Stimulated activated CD8-positive, alpha-beta memory T cell treated with anti-CD3 and anti-CD28 coated beads, Interleukin-4, amount 100 ng/mL, for 48 hours (primary cell): Measurements from ENCODE around the gene AADAC.
"Not testable (repeated sequence)": the region's sequence is repeated elsewhere in the genome, so short reads cannot be mapped to it uniquely, and the experiment has no call there.

ENCODE experiments used
- DNase-seq: peaks from one replicate; pipeline ENCODE4 v3.0.0-alpha.2; 2020

Gene AADAC

DNA sequence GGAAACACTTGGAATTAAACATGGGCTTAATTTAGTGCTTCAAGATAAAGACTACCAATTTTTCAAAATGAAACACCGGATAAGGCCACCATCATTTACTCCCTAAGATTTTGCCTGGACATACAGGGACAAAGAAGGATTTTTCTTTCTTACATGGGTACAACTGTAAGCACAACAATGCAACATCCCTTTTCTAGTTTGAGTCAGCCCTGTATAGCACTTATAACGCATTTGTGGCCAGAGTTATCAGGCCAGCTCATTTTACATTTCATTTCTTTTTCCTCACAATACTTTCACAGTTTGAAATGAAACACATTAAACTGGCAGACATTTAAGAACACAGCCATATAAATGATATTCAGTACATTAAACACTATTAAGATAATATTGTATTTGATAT lies 49.7 kb downstream of the AADAC start:
- no peak for DNase-seq

DNA sequence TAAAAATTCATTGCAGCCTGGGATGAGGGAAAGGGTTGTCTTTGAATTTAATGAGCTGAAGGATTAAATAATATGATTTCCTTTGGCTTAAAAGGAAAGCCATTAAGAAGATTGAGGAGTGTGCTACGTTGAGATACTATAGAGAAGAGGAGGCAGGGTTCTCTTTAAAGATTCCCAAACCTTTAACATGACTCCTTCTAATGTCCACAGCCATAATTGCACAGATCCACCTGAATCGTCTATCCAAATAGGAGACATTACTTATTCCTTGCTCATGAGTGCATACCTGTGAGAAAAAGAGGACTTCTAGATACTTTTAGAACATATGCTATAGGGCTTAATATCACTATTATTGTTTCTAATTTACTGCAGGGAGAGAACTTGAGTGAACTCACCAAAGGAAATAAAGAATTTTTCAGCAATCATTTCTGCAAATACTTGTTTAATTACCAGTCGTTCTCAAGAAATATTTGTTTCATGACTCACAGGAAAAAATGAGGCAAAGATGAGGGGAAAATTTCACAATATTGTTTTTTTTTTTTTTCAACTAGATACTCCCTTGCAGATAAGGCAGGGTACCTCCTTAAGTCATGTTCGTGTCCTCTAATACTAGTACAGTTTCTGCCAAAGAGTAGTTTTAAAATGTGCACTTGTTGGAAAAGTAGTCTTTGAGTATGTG lies 50.6 kb downstream of the AADAC start:
- no peak for DNase-seq

DNA sequence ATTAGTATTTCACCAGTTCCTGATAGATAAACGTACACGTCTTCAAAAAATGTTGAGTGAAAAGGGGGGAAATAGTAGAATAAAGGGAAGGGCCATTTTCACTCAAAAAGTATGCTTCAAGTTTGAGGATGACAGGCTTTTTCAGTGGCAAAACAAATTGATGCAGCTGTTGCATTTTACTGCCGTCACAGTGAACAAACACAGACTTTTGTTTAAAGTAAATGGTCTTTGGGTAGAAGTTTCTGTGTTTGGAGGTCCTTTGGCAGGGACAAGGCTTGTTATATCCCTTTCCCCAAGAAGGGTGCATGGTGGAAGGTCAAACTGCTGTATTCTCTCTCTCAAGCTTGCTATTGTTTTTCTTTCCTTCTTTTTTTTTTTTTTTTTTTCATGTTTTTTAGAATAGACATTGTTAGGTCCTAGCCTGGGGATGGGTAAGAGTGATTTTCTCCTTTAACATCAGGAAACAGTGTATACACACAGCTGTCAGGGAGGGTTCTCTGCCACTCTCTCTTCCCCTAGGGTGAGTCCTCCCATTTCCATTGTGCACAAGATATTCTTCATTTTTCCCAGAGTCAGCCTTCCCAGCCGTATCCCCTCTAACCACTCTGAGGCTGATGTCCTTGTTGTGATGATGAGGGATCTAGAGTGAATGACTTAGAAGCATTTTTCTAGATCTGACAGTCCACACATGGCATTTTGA lies 52.9 kb downstream of the AADAC start:
- no peak for DNase-seq

DNA sequence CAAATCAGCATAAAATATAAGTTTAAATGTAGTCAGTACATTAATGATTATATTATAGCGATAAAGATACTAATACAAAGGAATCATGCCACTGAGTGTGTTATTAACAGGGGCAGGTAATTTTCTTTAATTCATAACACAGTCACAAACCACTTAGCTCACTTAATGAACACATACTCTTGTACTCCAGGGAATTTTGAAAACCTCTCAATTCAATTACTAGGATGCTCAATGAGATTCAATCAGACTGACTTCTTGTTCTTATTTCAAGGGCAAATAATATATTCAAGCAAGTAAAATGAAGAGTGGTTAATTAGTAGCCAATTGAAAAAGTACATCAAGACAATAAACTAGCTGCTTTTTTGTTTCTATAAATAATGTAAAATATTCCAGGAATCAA lies 53.8 kb downstream of the AADAC start:
- DNase-seq: no peak

DNA sequence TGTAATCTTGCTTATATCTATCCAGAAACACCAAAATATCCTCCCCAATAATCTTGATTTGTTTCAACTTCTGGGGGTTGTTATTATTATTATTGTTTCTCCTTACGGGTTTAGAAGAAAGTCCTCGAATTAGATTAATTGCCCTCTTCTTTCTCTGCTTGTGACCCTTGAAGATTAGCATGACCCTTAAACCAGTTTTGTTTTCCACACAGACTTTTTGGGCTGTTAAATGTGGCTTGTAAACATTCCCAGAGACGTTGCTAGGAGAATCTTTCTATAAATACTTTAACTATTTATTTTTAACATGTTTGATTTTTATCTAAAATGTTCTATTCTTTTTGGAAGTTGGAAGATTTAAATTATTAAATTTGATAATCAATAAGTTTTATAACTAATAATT lies 55.3 kb downstream of the AADAC start:
- DNase-seq: no peak

DNA sequence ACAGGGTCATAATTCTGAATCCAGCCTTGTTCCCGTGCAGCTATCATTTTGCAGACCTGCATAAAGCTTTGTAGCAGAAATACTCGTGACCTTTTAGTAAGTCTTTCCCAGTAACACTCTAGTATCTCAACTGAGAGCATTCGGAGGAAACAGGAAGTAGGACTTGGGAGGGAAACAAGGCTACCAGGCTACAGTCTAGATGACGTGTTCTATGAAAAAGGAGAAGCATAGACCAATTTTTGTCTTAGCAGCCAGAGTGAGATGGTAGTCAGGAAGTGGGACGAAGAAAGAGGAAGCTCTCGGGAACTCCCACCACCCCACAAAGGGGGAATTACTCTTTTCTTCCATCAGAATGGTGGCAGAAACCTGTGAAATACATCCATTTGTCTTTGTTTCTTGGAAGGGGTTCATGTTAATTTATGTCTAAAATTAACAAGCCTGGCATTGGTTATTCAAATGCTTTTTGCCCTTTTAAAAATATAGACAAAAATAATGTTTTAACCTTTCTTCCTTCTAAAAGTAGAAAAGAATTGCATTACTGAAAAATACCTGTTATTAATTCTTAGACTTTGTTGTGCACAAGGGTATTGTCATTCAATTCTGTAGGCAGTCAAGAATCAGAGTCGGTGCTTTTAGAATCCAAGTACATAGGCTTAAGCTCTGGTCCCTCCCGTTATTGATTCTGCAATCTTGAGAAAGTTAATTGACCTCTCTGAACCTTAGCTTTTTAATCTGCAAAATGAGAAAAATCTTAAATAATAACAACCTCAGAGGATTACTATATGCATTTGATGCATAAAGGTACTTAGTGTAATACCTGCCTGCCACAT lies 57.9 kb downstream of the AADAC start:
- DNase-seq: no peak

DNA sequence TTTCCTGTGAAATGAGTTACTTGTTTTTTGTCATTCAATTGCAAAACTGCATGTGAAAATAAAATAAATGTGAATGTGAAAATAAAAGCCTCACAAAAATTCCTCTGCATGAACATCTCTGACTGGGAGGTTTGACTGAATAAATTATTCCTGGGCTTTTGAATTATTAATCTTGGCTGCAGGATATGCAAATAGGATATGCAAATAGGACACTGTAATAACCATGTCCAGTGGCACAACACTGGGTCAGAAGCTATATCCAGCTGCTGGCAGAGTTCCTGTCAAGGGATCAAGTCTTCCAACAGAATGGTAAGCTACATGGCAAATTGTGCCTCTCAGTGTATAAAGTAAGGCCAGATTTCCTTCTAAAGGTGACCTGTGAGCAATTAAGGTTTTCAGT lies 59.5 kb downstream of the AADAC start, which contains the start of gene SUCNR1:
SUCNR1 (plus strand) TSS at position 246 of the 400 bp plus-strand sequence. CDS start 6,250 bp downstream, outside the sequence.
- DNase-seq: no peak

DNA sequence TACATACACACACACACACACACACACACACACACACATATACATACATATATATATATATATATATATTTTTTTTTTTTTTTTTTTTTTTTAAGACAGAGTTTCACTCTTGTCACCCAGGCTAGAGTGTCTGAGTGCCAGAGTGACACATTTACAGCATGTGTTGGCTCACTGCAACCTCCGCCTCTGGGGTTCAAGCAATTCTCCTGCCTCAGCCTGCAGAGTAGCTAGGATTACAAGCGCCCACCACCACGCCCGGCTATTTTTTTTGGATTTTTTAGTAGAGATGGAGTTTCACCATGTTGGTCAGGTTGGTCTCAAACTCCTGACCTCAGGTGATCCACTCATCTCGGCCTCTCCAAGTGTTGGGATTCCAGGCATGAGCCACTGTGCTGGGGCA lies 60.2 kb downstream of the AADAC start:
- DNase-seq: not testable (repeated sequence)

DNA sequence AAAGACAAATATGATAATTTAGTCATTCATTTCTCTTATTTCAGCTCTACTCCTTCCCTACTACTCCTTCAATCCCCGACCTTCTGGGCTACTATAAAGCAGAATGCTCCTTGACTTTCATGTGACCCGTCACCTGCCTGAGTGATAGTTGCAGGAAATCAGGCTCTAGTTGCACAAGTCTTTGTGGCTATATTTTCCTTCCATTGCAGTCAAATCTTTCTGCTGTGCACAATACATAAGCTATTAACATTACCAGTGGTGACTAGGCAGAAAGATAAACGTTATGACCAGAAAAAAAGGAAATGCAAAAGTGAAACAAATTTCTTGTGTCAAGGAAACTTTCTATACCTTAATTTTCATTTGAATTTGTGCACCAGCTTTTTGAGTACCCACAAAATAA lies 61.8 kb downstream of the AADAC start:
- no peak for DNase-seq

DNA sequence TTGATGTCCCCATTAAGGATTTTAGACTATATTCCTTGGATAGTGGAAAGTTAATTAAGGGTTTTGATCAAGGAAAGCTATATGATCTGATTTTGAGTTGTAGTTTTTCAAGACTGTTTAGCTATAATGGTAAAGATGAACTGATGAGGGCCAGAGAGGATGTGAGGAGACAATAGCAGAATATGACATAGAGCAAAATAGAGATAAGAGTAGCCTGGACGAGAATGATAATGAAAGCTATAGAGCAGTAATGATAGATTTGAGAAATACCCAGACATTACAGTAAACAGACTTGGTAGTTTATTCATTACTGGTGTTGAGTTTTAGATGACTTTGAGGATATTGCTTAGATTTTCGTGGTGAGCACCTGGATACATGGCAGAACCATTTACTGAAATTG lies 63.4 kb downstream of the AADAC start:
- no peak for DNase-seq
